MV-4-11 (cell line): ENCODE measurements around the gene GLDN.
A peak's percentile ranks its signal among the peaks of the same experiment; 100 is the strongest.

Experiments
- DNase-seq: peaks from one replicate; lab custom pipeline; 2025; lab: John Stamatoyannopoulos, UW

Gene GLDN

GRCh38 chr15:51356983-51357382 lies 15.5 kb downstream of the GLDN start:
- no peak for DNase-seq

GRCh38 chr15:51359981-51360380 lies 18.5 kb downstream of the GLDN start:
- no peak for DNase-seq

GRCh38 chr15:51363383-51363782 lies 21.9 kb downstream of the GLDN start:
- no peak for DNase-seq

DNA sequence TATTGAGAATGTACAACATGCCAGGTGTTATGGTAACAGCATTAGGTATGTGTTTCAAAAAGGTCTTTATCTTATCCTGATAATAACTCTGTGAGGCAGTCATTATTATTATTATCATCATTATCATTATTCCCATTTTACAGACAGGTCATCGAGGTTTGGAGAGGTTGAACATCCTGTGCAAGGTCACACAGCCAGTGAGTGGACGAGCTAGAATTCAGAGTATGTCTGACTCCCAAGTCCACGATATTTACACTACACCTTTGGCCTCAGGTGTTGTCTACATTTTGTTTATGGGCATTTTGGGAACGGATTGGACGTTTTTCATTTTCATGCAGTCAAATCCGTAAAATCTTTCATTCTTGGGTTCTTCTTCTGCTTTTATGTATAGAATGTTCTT lies 24.0 kb downstream of the GLDN start:
- DNase-seq = no peak

DNA sequence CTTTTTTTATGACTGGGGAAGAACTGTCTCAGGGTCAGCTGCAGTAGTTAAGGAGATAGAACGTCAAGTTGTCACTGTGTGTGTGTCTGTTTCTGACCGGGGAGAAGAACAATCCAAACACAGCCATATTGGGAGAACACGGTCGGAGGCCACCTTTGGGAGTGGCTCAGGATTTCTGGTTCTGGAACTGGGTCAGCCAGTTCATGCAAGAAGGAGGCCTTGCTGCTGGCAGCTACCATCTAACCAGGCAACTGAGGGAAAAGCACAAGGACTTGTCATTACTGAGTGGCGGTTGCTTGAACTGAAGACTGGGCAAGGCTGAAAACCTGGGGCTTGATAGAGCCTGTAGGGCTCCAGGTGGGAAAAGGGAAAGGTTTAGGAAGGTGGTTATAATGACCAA lies 24.6 kb downstream of the GLDN start:
- DNase-seq = no peak

GRCh38 chr15:51366920-51367319 lies 25.5 kb downstream of the GLDN start:
- DNase-seq = no peak

GRCh38 chr15:51367322-51367976 lies 26.0 kb downstream of the GLDN start:
- DNase-seq = no peak

DNA sequence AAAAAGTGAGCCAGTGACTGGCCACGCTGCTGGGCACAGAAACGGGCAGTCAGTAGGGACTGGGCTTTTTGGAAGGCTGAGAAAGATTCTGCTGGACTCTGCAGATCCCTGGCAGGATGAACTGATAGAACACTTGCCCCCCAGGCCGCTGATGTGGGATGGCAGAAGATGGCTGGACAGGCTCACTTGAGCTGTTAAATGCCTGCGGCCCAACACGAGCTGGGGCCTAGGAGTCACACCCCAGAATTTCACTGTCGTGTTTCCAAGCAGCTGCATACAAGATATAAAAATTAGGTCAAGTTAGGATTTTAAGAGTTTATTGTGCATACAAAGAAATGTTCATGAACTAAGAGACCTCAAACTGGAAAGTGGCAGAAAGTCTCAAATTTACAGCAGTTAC lies 26.9 kb downstream of the GLDN start:
- DNase-seq = no peak

DNA sequence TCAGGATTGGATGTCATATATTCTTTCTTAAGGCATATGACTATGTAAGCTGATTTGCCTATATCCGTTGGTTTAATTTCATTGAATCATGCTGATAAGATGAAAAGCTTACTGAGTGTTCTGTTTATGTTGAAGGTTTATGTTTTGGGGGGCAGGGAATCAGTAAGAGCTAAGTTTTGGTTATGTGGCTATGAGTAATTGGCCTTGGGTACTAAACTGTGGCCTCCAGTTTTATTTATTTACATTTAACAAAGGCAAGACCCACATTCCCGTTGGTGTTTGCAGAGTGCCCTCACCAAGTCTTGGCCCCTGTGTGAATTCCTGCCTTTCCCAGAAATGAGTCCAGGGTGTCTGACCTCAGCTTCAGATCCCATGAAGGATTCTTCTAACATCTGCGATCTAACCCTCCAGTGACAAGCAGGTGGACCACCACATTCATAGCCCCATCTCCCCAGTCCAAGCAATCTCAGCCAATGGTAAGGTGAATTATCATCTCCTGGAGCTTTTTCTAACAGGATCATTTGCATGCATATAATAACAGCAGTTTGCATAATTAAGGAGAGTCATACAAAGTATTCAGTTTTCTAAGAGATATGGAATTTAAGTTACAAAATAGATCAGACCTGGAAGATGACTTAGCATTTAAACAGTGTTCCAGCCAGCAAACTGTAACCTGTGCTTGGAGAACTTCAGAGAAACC lies 27.4 kb downstream of the GLDN start:
- no peak for DNase-seq

DNA sequence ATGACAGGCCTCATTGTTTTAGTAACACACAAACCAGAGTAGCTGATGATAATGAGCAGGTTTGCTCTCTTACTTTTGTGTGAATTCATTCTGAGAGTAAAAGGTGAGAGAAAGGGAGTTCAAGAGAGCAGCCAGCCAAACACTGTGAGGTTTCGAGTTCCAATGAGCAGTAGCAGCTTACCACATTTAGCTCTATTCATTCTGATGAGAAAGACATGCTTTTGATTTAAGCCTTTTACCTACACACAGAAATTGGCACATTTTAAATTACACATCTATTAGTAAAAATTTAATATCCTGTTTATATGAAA lies 28.0 kb downstream of the GLDN start:
- no peak for DNase-seq

DNA sequence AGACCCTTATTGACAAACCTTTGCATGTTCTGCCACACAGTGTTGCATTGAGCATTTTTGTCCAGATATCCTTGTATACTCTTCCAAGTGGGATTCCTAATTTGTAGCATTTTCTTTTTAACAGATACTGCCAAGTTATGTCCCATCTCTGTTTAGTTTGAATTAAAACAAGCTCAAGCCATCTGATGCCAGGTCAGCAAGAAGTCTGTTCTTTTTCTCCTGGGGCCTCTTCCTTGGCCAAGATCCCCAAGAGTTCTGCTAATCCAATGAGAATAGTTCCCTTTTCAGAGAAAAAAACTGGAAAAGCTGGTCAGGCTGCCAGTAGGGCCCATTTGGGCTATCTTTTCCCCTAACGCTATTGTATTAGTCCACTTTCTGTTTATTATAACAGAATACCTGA lies 29.8 kb downstream of the GLDN start:
- no peak for DNase-seq

DNA sequence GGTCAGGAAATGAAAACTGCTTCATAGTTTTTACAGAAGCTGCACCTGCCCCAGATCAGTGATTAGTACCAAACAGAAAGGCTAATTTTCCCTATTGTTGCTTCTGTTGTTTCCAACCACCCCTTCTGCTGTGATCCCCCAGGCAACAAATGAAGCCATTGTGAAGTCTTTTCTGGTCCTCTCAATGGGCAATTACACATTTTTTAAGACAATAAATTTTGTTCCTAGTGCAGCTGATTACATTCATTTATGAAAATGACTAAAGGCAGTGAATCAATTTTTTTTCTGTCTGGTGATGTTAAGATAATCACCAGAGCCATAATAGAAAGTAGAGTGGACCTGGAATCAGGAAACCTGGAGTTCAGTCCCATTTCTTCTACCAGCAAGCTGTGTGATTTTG lies 32.7 kb downstream of the GLDN start:
- DNase-seq = no peak

DNA sequence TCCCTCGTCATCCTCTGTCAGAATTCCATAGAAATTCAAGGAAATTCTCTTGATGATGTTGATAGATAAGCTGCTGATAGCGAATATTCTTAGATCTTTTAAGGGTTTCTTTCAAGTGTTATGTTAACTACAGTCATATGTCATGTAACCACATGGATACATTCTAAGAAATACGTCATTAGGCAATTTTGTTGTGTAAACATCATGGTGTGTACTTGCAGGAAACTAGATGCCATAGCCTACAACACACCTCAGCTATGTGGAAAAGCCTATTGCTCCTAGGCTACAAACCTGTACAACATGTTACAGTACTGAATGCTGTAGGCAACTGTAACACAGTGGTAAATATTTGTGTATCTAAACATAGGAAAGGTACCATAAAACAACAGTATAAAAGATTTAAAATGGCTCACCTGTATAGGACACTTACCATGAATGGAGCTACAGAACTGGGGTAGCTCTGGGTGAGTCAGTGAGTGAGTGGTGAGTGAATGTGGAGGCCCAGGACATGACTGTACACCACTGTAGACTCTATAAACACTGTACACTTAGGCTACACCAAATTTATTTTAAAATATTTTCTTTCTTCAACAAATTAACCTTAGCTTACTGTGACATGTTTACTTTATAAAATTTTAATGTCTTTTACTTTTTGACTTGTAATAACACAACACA lies 34.6 kb downstream of the GLDN start:
- no peak for DNase-seq

DNA sequence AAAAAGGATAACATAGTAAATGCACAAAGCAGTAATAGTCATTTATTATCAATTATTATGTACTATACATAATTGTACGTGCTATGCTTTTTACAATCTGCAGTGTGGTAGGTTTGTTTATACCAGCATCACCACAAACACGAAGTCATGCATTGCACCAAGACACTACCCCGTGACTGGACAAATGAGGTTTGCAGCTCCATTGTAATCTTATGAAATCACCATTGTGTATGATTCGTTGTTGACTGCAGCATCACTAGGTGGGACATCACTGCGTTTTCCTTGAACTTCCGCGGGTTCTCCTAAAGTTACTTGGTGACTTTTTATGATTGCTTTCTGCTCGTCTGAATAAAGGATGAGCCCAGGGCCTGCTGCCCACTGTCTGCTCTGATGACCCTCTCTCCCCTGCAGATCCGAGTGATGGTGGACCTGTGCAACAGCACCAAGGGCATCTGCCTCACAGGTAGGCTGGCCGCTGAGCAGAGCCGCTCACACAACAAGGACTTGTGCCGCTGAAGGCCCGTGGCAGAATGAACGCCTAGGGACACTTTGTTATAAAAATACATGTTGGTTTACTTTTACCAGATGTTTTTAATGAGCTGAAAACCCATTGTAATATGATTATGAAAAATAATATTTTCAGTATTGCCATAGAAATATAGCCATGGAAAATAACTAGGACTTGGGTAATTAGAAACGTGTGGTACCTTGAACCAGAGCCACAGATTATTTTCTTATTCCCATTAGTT lies 35.8 kb downstream of the GLDN start:
- no peak for DNase-seq

GRCh38 chr15:51378406-51378805 lies 37.0 kb downstream of the GLDN start:
- DNase-seq = no peak

DNA sequence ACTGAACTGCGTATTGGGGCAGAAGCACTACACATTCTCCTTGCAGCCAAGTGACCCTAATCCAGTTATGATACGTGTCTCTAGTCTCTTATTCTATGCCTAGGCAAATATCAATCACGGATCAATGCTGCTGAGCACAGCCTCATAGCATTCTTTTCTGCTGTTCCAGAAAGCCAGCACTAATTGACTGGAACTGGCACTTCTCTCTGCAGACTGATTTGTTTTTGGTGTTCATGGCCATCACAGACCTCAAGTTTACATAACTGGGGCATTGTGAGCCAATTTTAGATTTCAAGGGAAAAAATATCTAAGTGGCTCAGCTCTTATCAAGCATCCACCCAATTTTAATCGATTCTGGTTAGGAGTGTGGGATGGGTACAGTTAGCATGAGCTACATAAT lies 37.9 kb downstream of the GLDN start:
- DNase-seq = no peak

- peak; percentile 75 for DNase-seq
Measured at GRCh38 chr15:51380999-51381806, 39.7 kb downstream of the GLDN start.

DNA sequence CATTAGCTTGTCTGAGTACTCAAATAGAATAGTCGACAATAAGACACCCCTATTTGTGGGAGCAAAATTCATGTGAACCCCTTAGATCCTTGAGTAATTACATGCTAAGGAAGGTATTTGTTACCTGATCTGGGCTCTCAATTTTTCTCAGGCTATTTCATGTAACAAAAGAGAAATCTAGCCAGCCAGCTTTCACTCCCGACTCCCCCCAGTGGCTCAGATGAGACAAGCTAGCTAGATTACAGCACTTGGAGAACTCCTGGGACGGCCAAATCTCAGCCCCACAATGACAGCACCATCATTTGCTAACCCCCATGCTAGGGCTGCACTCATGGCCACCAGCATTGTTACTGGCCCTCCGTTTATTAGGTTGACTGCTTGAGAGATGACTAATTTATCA lies 41.3 kb downstream of the GLDN start:
- peak; percentile 32 for DNase-seq

- DNase-seq = peak; percentile 51
Measured at GRCh38 chr15:51386029-51386428, 44.6 kb downstream of the GLDN start.

- no peak for DNase-seq
Measured at GRCh38 chr15:51386486-51386885, 45.0 kb downstream of the GLDN start.

DNA sequence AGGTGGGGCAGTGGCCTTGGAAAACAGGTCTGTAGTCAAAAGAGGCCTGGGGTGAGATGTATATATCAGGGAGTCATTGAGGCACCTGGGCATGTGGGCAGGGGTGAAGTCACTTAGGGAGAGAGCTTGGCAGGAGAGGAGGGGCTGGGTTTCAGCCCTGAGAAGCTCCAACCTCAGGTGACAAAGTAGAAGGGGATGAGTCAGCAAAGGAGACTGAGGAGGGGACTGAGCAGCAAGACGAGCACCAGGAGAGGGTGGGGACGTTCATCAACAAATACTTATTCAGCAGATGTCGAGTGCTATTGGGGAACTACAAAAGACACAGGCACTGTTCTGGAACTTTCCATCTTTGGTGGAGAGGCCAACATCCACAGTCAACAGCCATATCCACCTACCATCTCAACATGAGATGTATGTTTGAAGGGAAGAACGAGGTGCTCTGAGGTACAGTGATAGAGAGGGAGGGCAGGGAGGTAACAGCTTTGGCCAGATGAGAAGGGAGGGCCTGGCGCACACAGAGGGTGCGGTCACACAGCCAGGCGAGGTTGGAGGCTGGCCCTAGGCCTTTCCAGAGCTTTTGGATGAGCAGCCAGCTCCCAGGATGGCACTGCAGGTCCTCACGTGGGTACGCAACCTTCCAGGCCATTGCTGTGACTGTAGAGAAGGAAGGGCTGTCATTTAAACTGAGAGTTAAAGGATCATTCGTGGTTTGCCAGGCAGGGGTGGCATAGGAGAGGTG lies 45.7 kb downstream of the GLDN start:
- DNase-seq = no peak
